A673 (cell line): Measurements from ENCODE around the gene GRID1.

ENCODE experiments used
- EZH2 ChIP-seq: fragments of 200-600 bp; sonication (generic); IDR thresholded peaks from 2 replicates; pipeline ENCODE4 v1.6.1; 2017; ENCODE audit warnings: borderline replicate concordance, low read depth, mild to moderate bottlenecking, mixed read lengths, antibody characterized with exemption, low read length; ENCODE audit not compliant: poor library complexity, severe bottlenecking
- TF ChIP-seq, protein P1 (sequence below): fragments of 300-800, 200-600 bp; sonication (generic); conservative IDR thresholded peaks from 2 replicates; pipeline ENCODE4 v1.5.1; 2017; ENCODE audit warnings: low read depth, mild to moderate bottlenecking, antibody characterized with exemption, low read length, moderate library complexity, mixed read lengths

DNA sequence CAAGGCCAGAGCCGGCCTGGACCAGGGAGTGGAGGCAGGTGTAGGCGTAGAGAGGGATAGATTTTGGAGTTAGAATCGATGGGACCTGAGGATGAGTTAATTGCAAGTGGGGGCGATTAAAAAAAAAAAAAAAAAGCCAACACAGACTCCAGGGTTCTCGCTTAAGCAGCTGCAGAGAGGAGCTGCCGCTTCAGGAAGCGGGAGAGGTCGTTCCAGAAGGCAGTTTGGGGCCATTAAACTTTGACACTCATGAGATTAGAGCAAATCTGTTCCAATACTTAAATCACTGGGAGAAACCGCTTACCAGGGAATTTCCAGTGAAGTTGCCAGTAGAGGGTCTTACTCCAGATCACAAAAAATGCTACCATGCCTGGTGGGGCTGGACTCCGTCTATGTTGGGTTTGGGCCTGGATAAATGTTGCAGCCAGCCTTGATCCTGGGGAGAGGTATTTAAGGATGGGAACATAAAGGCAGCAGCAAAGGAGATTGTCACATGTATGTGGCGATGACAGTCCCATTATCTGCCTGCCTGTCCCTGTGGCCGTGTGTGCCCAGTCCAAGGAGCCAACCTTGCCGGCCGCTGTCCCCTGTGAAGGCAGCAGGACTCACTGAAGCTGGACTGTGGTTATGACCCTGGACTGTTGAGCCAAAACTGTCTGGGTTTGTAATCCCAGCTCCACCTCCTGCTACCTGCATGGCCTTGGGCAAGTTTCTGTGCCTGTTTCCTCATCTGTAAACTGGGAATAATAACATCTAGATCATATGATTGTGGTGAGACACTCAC is 23.9 kb upstream of the GRID1 start:
- TF ChIP-seq, protein P1, sequence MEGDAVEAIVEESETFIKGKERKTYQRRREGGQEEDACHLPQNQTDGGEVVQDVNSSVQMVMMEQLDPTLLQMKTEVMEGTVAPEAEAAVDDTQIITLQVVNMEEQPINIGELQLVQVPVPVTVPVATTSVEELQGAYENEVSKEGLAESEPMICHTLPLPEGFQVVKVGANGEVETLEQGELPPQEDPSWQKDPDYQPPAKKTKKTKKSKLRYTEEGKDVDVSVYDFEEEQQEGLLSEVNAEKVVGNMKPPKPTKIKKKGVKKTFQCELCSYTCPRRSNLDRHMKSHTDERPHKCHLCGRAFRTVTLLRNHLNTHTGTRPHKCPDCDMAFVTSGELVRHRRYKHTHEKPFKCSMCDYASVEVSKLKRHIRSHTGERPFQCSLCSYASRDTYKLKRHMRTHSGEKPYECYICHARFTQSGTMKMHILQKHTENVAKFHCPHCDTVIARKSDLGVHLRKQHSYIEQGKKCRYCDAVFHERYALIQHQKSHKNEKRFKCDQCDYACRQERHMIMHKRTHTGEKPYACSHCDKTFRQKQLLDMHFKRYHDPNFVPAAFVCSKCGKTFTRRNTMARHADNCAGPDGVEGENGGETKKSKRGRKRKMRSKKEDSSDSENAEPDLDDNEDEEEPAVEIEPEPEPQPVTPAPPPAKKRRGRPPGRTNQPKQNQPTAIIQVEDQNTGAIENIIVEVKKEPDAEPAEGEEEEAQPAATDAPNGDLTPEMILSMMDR, result no peak
- TF ChIP-seq EZH2, result no peak
